ENCODE results near the gene SENP1.

DNA sequence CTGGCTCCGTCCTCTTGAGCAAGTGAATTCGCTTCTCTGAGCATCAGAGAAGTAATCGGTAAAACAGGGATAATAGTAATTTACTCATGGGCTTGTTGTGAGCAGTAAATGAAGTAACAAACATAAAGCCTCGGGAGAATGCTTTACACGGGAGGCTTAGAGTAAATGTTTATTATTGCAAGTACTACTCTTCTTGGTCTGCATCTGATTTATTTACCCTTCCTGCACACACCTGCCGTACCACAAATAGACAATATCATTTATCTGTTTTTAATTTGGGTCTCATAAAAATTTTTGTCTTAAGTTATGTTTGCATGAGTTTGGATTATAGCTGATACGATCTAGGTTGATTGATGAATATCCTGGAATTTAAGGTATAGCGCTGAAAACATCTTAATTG lies 93.8 kb downstream of the SENP1 start:
- TF ChIP-seq ELF1 (CRISPR knock-in tag; IDR thresholded peaks at IDR 0.05) (no peak), DMAP1 (CRISPR knock-in tag; IDR thresholded peaks at IDR 0.05) (no peak), PHF21A (CRISPR knock-in tag; IDR thresholded peaks at IDR 0.05) (no peak), EZH2 (conservative IDR thresholded peaks at IDR 0.05; ENCODE audit: low read depth, low read length) (no peak), HOXA7 (CRISPR knock-in tag; IDR thresholded peaks at IDR 0.05) (no peak), ZNF331 (CRISPR knock-in tag; IDR thresholded peaks at IDR 0.05) (no peak)
- TF ChIP-seq, protein P1, sequence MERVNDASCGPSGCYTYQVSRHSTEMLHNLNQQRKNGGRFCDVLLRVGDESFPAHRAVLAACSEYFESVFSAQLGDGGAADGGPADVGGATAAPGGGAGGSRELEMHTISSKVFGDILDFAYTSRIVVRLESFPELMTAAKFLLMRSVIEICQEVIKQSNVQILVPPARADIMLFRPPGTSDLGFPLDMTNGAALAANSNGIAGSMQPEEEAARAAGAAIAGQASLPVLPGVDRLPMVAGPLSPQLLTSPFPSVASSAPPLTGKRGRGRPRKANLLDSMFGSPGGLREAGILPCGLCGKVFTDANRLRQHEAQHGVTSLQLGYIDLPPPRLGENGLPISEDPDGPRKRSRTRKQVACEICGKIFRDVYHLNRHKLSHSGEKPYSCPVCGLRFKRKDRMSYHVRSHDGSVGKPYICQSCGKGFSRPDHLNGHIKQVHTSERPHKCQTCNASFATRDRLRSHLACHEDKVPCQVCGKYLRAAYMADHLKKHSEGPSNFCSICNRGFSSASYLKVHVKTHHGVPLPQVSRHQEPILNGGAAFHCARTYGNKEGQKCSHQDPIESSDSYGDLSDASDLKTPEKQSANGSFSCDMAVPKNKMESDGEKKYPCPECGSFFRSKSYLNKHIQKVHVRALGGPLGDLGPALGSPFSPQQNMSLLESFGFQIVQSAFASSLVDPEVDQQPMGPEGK (CRISPR knock-in tag; IDR thresholded peaks at IDR 0.05): no peak
- TF ChIP-seq, protein P2, sequence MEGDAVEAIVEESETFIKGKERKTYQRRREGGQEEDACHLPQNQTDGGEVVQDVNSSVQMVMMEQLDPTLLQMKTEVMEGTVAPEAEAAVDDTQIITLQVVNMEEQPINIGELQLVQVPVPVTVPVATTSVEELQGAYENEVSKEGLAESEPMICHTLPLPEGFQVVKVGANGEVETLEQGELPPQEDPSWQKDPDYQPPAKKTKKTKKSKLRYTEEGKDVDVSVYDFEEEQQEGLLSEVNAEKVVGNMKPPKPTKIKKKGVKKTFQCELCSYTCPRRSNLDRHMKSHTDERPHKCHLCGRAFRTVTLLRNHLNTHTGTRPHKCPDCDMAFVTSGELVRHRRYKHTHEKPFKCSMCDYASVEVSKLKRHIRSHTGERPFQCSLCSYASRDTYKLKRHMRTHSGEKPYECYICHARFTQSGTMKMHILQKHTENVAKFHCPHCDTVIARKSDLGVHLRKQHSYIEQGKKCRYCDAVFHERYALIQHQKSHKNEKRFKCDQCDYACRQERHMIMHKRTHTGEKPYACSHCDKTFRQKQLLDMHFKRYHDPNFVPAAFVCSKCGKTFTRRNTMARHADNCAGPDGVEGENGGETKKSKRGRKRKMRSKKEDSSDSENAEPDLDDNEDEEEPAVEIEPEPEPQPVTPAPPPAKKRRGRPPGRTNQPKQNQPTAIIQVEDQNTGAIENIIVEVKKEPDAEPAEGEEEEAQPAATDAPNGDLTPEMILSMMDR (CRISPR knock-in tag; IDR thresholded peaks at IDR 0.05): no peak

Data from HepG2 (cell line).